Spleen (tissue), 7 donors: ENCODE results near the gene EVC2.

Source experiments
- POLR2A ChIP-seq, 3 donors: fragments of 450-650 bp; IDR thresholded peaks; one replicate each; pipeline ENCODE4 v1.5.1; 2017; ENCODE audit warnings: antibody characterized with exemption in 3 of 3, mild to moderate bottlenecking in 1 of 3
- POLR2AphosphoS5 ChIP-seq, 3 donors: sonication (generic); formaldehyde crosslinking; IDR thresholded peaks; one replicate each; pipeline ENCODE4 v1.5.1; 2017; ENCODE audit warnings: antibody characterized with exemption in 3 of 3
- TF ChIP-seq, protein P1 (sequence below), 11 experiments: fragments of 200-600 bp in 7 of 11; fragments of 450-650 bp in 4 of 11; sonication (generic) in 4 of 11; IDR thresholded peaks in 8 of 11; conservative IDR thresholded peaks in 3 of 11; 1 replicate in 7 of 11; 2 replicates in 4 of 11; pipeline versions ENCODE4 v1.4.0 to v1.8.0; 2016 to 2021; ENCODE audit warnings: antibody characterized with exemption in 11 of 11, inconsistent platforms in 4 of 11, mild to moderate bottlenecking in 1 of 11
- donor health status: DM: no; HTN: no; CAD: no; lungs with moderate emphysema.
- donor health status: DM: no; HTN: no; CAD: no.
- donor health status: DM: no; HTN: no; CAD: no.

DNA sequence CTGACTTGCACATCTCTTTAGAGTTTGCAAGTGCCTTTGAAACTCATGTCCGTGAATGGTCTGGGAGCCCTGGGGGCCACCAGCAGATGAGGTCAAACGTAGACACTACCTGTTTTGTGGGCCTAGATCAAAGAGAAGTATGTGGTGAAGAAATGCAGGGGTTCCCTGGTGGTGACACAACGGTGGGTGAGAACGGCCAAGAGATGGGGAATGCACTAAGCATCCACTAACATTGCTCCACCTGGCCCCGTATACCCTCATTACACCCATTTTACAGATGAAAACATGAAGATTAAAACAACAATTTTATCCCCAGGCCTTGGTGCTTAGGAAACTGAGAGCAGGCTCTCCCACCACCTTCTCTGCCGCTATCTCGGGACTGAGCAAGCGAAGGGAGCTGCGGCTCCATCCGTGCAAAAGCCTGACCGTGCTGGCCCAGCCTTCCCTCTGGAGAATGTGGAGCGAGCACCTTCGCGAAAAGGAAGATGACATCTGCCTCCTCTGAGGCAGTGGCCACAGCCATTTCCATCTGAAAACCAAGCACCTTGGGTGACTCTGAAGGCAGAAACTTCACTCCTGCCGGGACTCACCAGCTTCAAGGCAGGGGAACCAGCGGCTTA, 91.9 kb downstream of the EVC2 start:
- no peak for TF ChIP-seq POLR2A (IDR thresholded peaks at IDR 0.05)
- TF ChIP-seq, protein P1, sequence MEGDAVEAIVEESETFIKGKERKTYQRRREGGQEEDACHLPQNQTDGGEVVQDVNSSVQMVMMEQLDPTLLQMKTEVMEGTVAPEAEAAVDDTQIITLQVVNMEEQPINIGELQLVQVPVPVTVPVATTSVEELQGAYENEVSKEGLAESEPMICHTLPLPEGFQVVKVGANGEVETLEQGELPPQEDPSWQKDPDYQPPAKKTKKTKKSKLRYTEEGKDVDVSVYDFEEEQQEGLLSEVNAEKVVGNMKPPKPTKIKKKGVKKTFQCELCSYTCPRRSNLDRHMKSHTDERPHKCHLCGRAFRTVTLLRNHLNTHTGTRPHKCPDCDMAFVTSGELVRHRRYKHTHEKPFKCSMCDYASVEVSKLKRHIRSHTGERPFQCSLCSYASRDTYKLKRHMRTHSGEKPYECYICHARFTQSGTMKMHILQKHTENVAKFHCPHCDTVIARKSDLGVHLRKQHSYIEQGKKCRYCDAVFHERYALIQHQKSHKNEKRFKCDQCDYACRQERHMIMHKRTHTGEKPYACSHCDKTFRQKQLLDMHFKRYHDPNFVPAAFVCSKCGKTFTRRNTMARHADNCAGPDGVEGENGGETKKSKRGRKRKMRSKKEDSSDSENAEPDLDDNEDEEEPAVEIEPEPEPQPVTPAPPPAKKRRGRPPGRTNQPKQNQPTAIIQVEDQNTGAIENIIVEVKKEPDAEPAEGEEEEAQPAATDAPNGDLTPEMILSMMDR (IDR thresholded peaks at IDR 0.05 in 8 of 11, conservative IDR thresholded peaks at IDR 0.05 in 3 of 11) = no peak
- no peak for TF ChIP-seq POLR2AphosphoS5 (IDR thresholded peaks at IDR 0.05)
